ENCODE data around the gene NHLRC1.
A peak's percentile ranks its signal among the peaks of the same experiment; 100 is the strongest.

Gene NHLRC1

DNA sequence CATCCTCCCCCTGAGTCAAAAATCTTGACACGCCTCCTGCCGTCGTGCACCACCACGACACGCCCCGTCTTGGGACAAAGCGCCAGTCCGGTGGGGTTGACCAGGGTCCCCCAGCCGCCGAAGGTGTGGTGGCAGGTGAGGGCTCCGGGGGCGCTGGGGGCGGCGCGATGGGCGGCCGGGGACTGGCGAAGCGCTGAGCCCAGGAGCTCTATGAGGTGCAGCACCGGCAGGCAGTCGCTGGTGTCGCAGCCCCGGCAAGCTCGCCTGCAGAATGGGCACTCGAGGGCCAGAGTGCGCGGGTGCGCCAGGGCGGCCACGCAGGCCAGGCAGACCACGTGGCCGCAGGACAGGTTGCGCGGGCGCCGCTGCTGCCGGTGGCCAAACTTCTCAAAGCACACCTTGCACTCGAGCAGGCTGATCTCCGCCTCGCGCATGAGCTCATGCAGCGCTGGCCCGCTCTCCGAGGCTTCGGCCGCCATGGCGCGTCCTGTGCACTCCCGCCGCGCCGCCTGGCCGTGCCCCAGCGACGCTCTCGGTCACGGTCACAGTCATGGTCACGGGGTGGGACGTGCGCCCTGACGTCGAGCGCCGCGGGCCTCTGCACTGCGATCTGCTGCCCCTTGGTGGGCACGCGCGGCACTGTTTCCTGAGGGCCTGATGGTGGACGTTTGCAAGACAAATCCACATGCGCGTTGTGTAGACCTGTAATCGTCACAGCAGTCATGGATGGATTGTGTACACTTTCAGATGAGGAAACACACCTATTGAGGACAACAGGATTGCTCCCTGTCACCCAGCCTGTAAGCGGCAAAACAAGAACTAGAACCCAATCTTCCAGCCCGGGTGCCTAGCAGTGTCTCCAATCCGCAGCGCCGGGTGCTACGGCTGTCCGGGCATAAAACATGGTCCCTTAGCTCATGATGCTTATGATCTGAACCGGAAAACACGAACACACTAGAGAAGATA lies at the start of gene NHLRC1:
TSS of gene NHLRC1 (minus strand) at position 550 of the 966 bp plus-strand sequence. CDS start at position 479, 71 bp downstream.
- H3K36me3 ChIP-seq (ENCODE audit: low read length): no peaks in the 10 kb centered on the region
- H3K27ac ChIP-seq (ENCODE audit: low read depth, low read length): no peak within 1 kb of the TSS
- H3K9me2 ChIP-seq (replicated peaks; ENCODE audit: insufficient read depth, low read length): no peaks in the 10 kb centered on the region
- no peak within 1 kb of the TSS for H2AFZ ChIP-seq (ENCODE audit: low read depth, low read length, severe bottlenecking)
- TF ChIP-seq EZH2phosphoT487 (conservative IDR thresholded peaks at IDR 0.05; ENCODE audit: low read length): no peak
- TF ChIP-seq, protein P1, sequence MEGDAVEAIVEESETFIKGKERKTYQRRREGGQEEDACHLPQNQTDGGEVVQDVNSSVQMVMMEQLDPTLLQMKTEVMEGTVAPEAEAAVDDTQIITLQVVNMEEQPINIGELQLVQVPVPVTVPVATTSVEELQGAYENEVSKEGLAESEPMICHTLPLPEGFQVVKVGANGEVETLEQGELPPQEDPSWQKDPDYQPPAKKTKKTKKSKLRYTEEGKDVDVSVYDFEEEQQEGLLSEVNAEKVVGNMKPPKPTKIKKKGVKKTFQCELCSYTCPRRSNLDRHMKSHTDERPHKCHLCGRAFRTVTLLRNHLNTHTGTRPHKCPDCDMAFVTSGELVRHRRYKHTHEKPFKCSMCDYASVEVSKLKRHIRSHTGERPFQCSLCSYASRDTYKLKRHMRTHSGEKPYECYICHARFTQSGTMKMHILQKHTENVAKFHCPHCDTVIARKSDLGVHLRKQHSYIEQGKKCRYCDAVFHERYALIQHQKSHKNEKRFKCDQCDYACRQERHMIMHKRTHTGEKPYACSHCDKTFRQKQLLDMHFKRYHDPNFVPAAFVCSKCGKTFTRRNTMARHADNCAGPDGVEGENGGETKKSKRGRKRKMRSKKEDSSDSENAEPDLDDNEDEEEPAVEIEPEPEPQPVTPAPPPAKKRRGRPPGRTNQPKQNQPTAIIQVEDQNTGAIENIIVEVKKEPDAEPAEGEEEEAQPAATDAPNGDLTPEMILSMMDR (IDR thresholded peaks at IDR 0.05; ENCODE audit: insufficient read depth, low read length, poor library complexity, severe bottlenecking): peak; percentile 21
- no peak within 1 kb of the TSS for H3K4me3 ChIP-seq (ENCODE audit: insufficient read depth, low read length, poor library complexity, severe bottlenecking)
- H3K4me2 ChIP-seq (ENCODE audit: low read depth, low read length, poor library complexity, severe bottlenecking): no peak within 1 kb of the TSS
- no peak within 1 kb of the TSS for H3K9ac ChIP-seq (ENCODE audit: low read length)
- no peaks in the 10 kb centered on the region for H4K20me1 ChIP-seq (ENCODE audit: low read depth, low read length)
- H3K9me3 ChIP-seq (ENCODE audit: insufficient read depth, low read length): no peaks in the 10 kb centered on the region
- H3K79me2 ChIP-seq (ENCODE audit: insufficient read depth, low read length): no peaks in the 10 kb centered on the region
- no peaks in the 10 kb centered on the region for H3F3A ChIP-seq (ENCODE audit: insufficient read depth)
- no peaks in the 10 kb centered on the region for H3K27me3 ChIP-seq (ENCODE audit: low read length)

DNA sequence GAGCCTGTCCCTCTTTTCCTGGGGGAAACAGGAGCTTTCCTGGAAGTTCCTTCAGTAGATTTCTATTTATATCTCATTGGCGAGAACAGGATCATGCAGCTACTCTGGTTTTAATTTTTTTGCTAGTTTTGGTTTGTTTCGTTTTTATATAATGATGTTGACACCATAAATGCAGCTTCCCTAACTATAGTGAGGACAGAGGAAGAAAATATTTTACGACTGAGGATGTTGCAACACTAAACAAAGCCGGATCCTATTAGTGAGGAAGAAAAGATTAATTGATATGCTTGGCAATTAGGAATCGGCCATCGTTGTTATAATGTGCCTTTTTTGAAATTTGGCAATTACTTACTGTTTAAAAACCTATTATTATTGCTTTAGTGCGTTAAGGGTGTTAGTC lies 49.4 kb upstream of the NHLRC1 start:
- H3K9ac ChIP-seq (ENCODE audit: low read length): no peak overlapping the region
- H3K27ac ChIP-seq (ENCODE audit: low read depth, low read length): no peak overlapping the region
- H3K36me3 ChIP-seq (ENCODE audit: low read length): peaks cover 40% of the 10 kb centered on the region
- H3K79me2 ChIP-seq (ENCODE audit: insufficient read depth, low read length): no peaks in the 10 kb centered on the region
- H3K27me3 ChIP-seq (ENCODE audit: low read length): no peaks in the 10 kb centered on the region
- TF ChIP-seq, protein P1 (IDR thresholded peaks at IDR 0.05; ENCODE audit: insufficient read depth, low read length, poor library complexity, severe bottlenecking): no peak
- TF ChIP-seq EZH2phosphoT487 (conservative IDR thresholded peaks at IDR 0.05; ENCODE audit: low read length): no peak
- H3K9me2 ChIP-seq (replicated peaks; ENCODE audit: insufficient read depth, low read length): no peaks in the 10 kb centered on the region
- H3K9me3 ChIP-seq (ENCODE audit: insufficient read depth, low read length): peaks cover 3% of the 10 kb centered on the region; the same call in 1 of the 2 replicates
- H3F3A ChIP-seq (ENCODE audit: insufficient read depth): no peaks in the 10 kb centered on the region
- no peak overlapping the region for H3K4me3 ChIP-seq (ENCODE audit: insufficient read depth, low read length, poor library complexity, severe bottlenecking)
- no peaks in the 10 kb centered on the region for H4K20me1 ChIP-seq (ENCODE audit: low read depth, low read length)
- H3K4me2 ChIP-seq (ENCODE audit: low read depth, low read length, poor library complexity, severe bottlenecking): no peak overlapping the region
- no peak overlapping the region for H2AFZ ChIP-seq (ENCODE audit: low read depth, low read length, severe bottlenecking)

DNA sequence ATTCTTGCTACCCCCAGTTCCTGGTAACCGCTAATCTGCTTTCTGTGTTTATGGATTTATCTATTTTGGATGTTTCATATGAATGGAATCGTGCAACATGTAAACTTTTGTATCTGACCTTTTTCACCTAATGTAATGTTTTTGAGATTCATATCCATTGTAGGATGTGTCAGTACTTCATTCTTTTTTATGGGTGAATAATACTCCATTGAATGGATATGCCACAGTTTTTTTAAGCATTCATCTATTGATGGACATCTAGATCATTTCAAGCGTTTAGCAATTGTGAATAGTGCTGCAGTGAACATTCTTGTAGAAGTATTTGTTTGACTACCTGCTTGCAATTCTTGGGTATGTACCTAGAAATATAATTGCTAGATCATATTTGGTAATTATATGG lies 45.8 kb upstream of the NHLRC1 start:
- Histone ChIP-seq H3K4me3 (ENCODE audit: insufficient read depth, low read length, poor library complexity, severe bottlenecking) (no peak overlapping the region), H2AFZ (ENCODE audit: low read depth, low read length, severe bottlenecking) (no peak overlapping the region), H3K9ac (ENCODE audit: low read length) (no peak overlapping the region), H3F3A (ENCODE audit: insufficient read depth) (0 out of 2 replicates have a peak, but pooled peaks cover 4% of the 10 kb centered on the region), H3K27ac (ENCODE audit: low read depth, low read length) (no peak overlapping the region), H3K4me2 (ENCODE audit: low read depth, low read length, poor library complexity, severe bottlenecking) (no peak overlapping the region), H3K27me3 (ENCODE audit: low read length) (no peaks in the 10 kb centered on the region), H3K9me3 (ENCODE audit: insufficient read depth, low read length) (peaks cover 3% of the 10 kb centered on the region; the same call in 1 of the 2 replicates), H3K79me2 (ENCODE audit: insufficient read depth, low read length) (no peaks in the 10 kb centered on the region), H3K9me2 (replicated peaks; ENCODE audit: insufficient read depth, low read length) (no peaks in the 10 kb centered on the region), H4K20me1 (ENCODE audit: low read depth, low read length) (no peaks in the 10 kb centered on the region), H3K36me3 (ENCODE audit: low read length) (peaks cover 47% of the 10 kb centered on the region)
- TF ChIP-seq, protein P1 (IDR thresholded peaks at IDR 0.05; ENCODE audit: insufficient read depth, low read length, poor library complexity, severe bottlenecking): no peak
- no peak for TF ChIP-seq EZH2phosphoT487 (conservative IDR thresholded peaks at IDR 0.05; ENCODE audit: low read length)
